IMR-90 (cell line): ENCODE data around the gene CSPG5. TPM values are rescaled to one million over a fixed set of nuclear protein-coding genes. Genes with fewer than 3 reads are reported as not detected.

Experiments
- ATAC-seq: fragments of 200-7000 bp; cut with Tn5 transposase; 2 replicates; pipeline ENCODE4 v1.9.1; 2020; ENCODE audit warnings: low read depth, mild to moderate bottlenecking, moderate library complexity
- BruUV-seq: library from RNA; stranded (reverse); fragments of 400-500 nt; replicated peaks from 2 replicates; lab custom pipeline; 2021; lab: Mats Ljungman, UMichigan
- CTCF ChIA-PET: fragments of 300-600 bp; formaldehyde crosslinking; extraction: SDS; loops from one replicate; lab custom pipeline; 2021; ENCODE audit warnings: antibody characterized with exemption; lab: Yijun Ruan, JAX
- POLR2A ChIA-PET: fragments of 300-600 bp; sonication (Branson Sonifier 250); formaldehyde crosslinking; loops from one replicate; lab custom pipeline; 2022; ENCODE audit warnings: antibody characterized with exemption; ENCODE audit not compliant: unreplicated experiment; lab: Charles Lee
- DNase-seq: peaks from one replicate; pipeline ENCODE4 v3.0.0; 2013
- H2AFZ ChIP-seq: replicated peaks from 2 replicates; pipeline ENCODE3; 2013; ENCODE audit warnings: low read length, mild to moderate bottlenecking; ENCODE audit not compliant: poor library complexity
- H2AK5ac ChIP-seq: 2 replicates; pipeline ENCODE4 v1.6.1; 2013; ENCODE audit warnings: low read depth, low read length, inconsistent platforms
- H2AK9ac ChIP-seq: replicated peaks from 2 replicates; pipeline ENCODE3; 2013; ENCODE audit warnings: mild to moderate bottlenecking, low read depth, low read length, moderate library complexity; ENCODE audit not compliant: poor library complexity
- H2BK120ac ChIP-seq: 2 replicates; pipeline ENCODE4 v1.6.1; 2013; ENCODE audit warnings: low read depth, low read length, inconsistent platforms
- H2BK15ac ChIP-seq: 3 replicates; pipeline ENCODE4 v1.6.1; 2013; ENCODE audit warnings: low read depth, low read length, inconsistent platforms
- H2BK20ac ChIP-seq: 2 replicates; pipeline ENCODE4 v1.6.1; 2013; ENCODE audit warnings: low read depth, mild to moderate bottlenecking, inconsistent platforms, low read length, moderate library complexity
- H2BK5ac ChIP-seq: 2 replicates; pipeline ENCODE4 v1.6.1; 2013; ENCODE audit warnings: mild to moderate bottlenecking, low read depth, low read length, inconsistent platforms; ENCODE audit not compliant: poor library complexity, severe bottlenecking
- H3K14ac ChIP-seq: replicated peaks from 2 replicates; pipeline ENCODE4 v1.6.1; 2013; ENCODE audit warnings: low read depth, low read length, inconsistent platforms
- H3K18ac ChIP-seq: 2 replicates; pipeline ENCODE4 v1.6.1; 2013; ENCODE audit warnings: low read depth, low read length, control low read depth
- H3K23ac ChIP-seq: 2 replicates; pipeline ENCODE4 v1.6.1; 2013; ENCODE audit warnings: low read depth, low read length, inconsistent platforms
- H3K27ac ChIP-seq: 2 replicates; pipeline ENCODE4 v1.5.1; 2013; ENCODE audit warnings: mild to moderate bottlenecking, control low read depth, low read length; ENCODE audit not compliant: insufficient read depth
- H3K27me3 ChIP-seq: 2 replicates; pipeline ENCODE4 v1.6.1; 2013; ENCODE audit warnings: low read length; ENCODE audit not compliant: control insufficient read depth, insufficient read depth
- H3K36me3 ChIP-seq: 2 replicates; pipeline ENCODE4 v1.6.1; 2013; ENCODE audit warnings: low read length, mixed read lengths; ENCODE audit not compliant: control insufficient read depth, insufficient read depth
- H3K4ac ChIP-seq: 2 replicates; pipeline ENCODE4 v1.6.1; 2013; ENCODE audit warnings: low read depth, low read length, inconsistent platforms
- H3K4me1 ChIP-seq: 2 replicates; pipeline ENCODE4 v1.6.1; 2013; ENCODE audit warnings: low read length, mixed read lengths; ENCODE audit not compliant: control insufficient read depth, insufficient read depth
- H3K4me2 ChIP-seq: 2 replicates; pipeline ENCODE4 v1.6.1; 2013; ENCODE audit warnings: low read depth, mild to moderate bottlenecking, control low read depth, low read length, moderate library complexity
- H3K4me3 ChIP-seq: 2 replicates; pipeline ENCODE4 v1.5.1; 2013; ENCODE audit warnings: low read depth, mild to moderate bottlenecking, control low read depth, low read length, moderate library complexity; ENCODE audit not compliant: insufficient read depth
- H3K56ac ChIP-seq: 2 replicates; pipeline ENCODE4 v1.6.1; 2013; ENCODE audit warnings: low read length, inconsistent platforms; ENCODE audit not compliant: insufficient read depth; ENCODE audit errors: extremely low read depth
- H3K79me1 ChIP-seq, 2 experiments: 2 replicates each; pipeline ENCODE4 v1.6.1; 2013; ENCODE audit warnings: low read length in 2 of 2, inconsistent platforms in 1 of 2, low read depth in 1 of 2
- H3K9ac ChIP-seq: 2 replicates; pipeline ENCODE4 v1.6.1; 2013; ENCODE audit warnings: low read depth, low read length, control low read depth
- H3K9me1 ChIP-seq: 2 replicates; pipeline ENCODE4 v1.6.1; 2013; ENCODE audit warnings: low read length, inconsistent platforms; ENCODE audit not compliant: insufficient read depth
- H3K9me3 ChIP-seq: 2 replicates; pipeline ENCODE4 v1.6.1; 2013; ENCODE audit warnings: low read length; ENCODE audit not compliant: control insufficient read depth, insufficient read depth
- H4K20me1 ChIP-seq: 2 replicates; pipeline ENCODE4 v1.6.1; 2013; ENCODE audit warnings: low read length, inconsistent platforms; ENCODE audit not compliant: insufficient read depth
- H4K5ac ChIP-seq: 2 replicates; pipeline ENCODE4 v1.6.1; 2013; ENCODE audit warnings: mild to moderate bottlenecking, low read depth, low read length, control low read depth
- H4K8ac ChIP-seq, 2 experiments: 2 replicates each; pipeline ENCODE4 v1.6.1; 2013; ENCODE audit warnings: low read depth in 2 of 2, low read length in 2 of 2, control low read depth in 1 of 2, inconsistent platforms in 1 of 2
- H4K91ac ChIP-seq: 2 replicates; pipeline ENCODE4 v1.6.1; 2013; ENCODE audit warnings: low read depth, low read length, inconsistent platforms; ENCODE audit not compliant: insufficient read depth
- CEBPB ChIP-seq: IDR thresholded peaks from 2 replicates; pipeline ENCODE4 v1.6.1; 2012; ENCODE audit warnings: low read depth, low read length, improper control_type of control experiment
- CHD1 ChIP-seq: IDR thresholded peaks from 2 replicates; pipeline ENCODE4 v1.6.1; 2012; ENCODE audit warnings: low read depth, low read length, improper control_type of control experiment
- CTCF ChIP-seq: conservative IDR thresholded peaks from 2 replicates; pipeline ENCODE4 v1.5.1; 2012; ENCODE audit warnings: mild to moderate bottlenecking, low read depth, low read length, improper control_type of control experiment
- MAFK ChIP-seq: IDR thresholded peaks from 2 replicates; pipeline ENCODE4 v1.6.1; 2012; ENCODE audit warnings: low read depth, low read length, improper control_type of control experiment
- MXI1 ChIP-seq: IDR thresholded peaks from 2 replicates; pipeline ENCODE4 v1.6.1; 2012; ENCODE audit warnings: low read depth, mild to moderate bottlenecking, low read length, moderate library complexity, borderline replicate concordance
- NFE2L2 ChIP-seq: fragments of 150-350 bp; IDR thresholded peaks from 2 replicates; pipeline ENCODE4 v1.6.1; 2016; ENCODE audit warnings: low read depth, mild to moderate bottlenecking, low read length
- RFX5 ChIP-seq: IDR thresholded peaks from 2 replicates; pipeline ENCODE4 v1.8.0; 2012; ENCODE audit warnings: low read depth, mild to moderate bottlenecking, low read length, moderate library complexity
- WGBS, 2 experiments: methylation state at CpG; one replicate each; pipeline versions ENCODE4 v1.1.5 to v1.1.7; 2013; ENCODE audit warnings: missing lambda C conversion rate in 2 of 2; ENCODE audit not compliant: insufficient read length in 1 of 2; ENCODE audit errors: extremely low coverage in 2 of 2; 5-methylcytosine and 5-hydroxymethylcytosine counted together
- dilution Hi-C: fragments of 300-500 bp; cut with HindIII; formaldehyde crosslinking; loops from one replicate; pipeline ENCODE4 v1.14.3; 2018; ENCODE audit warnings: low sequenced_read_pairs; ENCODE audit not compliant: unreplicated experiment
- in situ Hi-C: fragments of 300-500 bp; cut with MboI; formaldehyde crosslinking; loops from 3 replicates; pipeline ENCODE4 v1.14.3; 2019; ENCODE audit warnings: low sequenced_read_pairs, inconsistent platforms, mixed read lengths
- intact Hi-C: fragments of 100-400 bp; cut with micrococcal nuclease; formaldehyde crosslinking; loops from 2 replicates; pipeline ENCODE4 v1.10.0; 2022
- polyA plus RNA-seq, 3 experiments: library from polyadenylated mRNA; depleted of rRNA; stranded (reverse); fragments of >200 nt; gene quantifications; 2 replicates each; pipeline ENCODE4 v1.2.3, GENCODE V29; 2012; ENCODE audit warnings: low replicate concordance in 1 of 3
- total RNA-seq: library from RNA; depleted of rRNA; stranded (reverse); fragments of >200 nt; gene quantifications from 2 replicates; pipeline ENCODE4 v1.2.3, GENCODE V29; 2012

Gene CSPG5
- total and polyA plus RNA-seq, 2 of the 4 experiments (the other 2 are of a cell fraction) = under 0.01 to 0.10 TPM

DNA sequence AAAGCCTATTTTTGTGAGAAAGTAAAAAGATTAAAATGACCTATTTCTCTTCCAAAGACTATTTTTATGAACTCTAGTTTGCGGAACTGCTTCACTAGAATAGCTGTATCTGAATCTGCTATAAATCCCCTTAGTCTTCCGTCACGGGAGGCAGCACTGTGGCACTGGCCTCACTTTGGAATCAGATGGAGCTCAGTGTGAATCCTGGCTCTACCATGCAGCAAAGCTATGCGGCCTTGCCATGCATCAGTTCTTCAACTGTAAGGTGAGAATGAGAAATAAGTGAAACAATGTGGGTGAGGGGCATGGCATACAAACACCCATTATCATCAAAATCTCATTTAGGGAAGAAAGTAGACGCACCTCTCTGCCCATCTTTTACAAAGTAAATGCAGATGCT, 27.5 kb upstream of the CSPG5 start:
- H2AK9ac ChIP-seq = no peak overlapping the region
- H3K23ac ChIP-seq = no peak overlapping the region
- no peak overlapping the region for H4K8ac ChIP-seq
- no peak overlapping the region for H2BK120ac ChIP-seq
- no peak overlapping the region for H2AK5ac ChIP-seq
- DNase-seq = no peak
- no peak overlapping the region for H3K4me2 ChIP-seq
- H2BK5ac ChIP-seq = no peak overlapping the region
- ChIA-PET POLR2A (no interaction called here), CTCF (no interaction called here)
- H4K5ac ChIP-seq = no peak overlapping the region
- H3K36me3 ChIP-seq = peaks cover 31% of the 10 kb centered on the region
- in situ Hi-C loops (no loop called here), intact Hi-C loops (no loop called here), dilution Hi-C loops (no loop called here)
- H3K9ac ChIP-seq = no peak overlapping the region
- H3K9me1 ChIP-seq = peaks cover 21% of the 10 kb centered on the region
- 0 out of 2 replicates have a peak overlapping the region, but pooled peaks have one; percentile 26 for H3K4ac ChIP-seq
- H3K18ac ChIP-seq = no peak overlapping the region
- no peak overlapping the region for H3K4me3 ChIP-seq
- no peak overlapping the region for H2BK20ac ChIP-seq
- peaks cover 2% of the 10 kb centered on the region; the same call in 1 of the 2 replicates for H3K4me1 ChIP-seq
- no peak overlapping the region for H3K14ac ChIP-seq
- no peaks in the 10 kb centered on the region for H3K27me3 ChIP-seq
- H2AFZ ChIP-seq = no peak overlapping the region
- H3K79me1 ChIP-seq = peaks cover 21 to 38% of the 10 kb centered on the region in 2 experiments
- H4K20me1 ChIP-seq = peaks cover 16% of the 10 kb centered on the region
- 97% methylated on average over 3 of the region's 5 CpGs; no CpG with 5 or more reads in 1 of the 2 experiments for WGBS, 2 experiments
- H4K91ac ChIP-seq = no peak overlapping the region
- no peak overlapping the region for H2BK15ac ChIP-seq
- no peak overlapping the region for H3K27ac ChIP-seq
- no peaks in the 10 kb centered on the region for H3K9me3 ChIP-seq
- TF ChIP-seq RFX5 (no peak), CHD1 (no peak), CTCF (no peak), MAFK (no peak), MXI1 (no peak), CEBPB (no peak), NFE2L2 (no peak)
- no peak overlapping the region for H3K56ac ChIP-seq
- BruUV-seq = no TSS peak
- ATAC-seq = no peak
